ENCODE data around the gene KMT5B.

- TF ChIP-seq EZH2 (IDR thresholded peaks at IDR 0.05; ENCODE audit: borderline replicate concordance, low read length) (no peak), CTCF (IDR thresholded peaks at IDR 0.05; ENCODE audit: low read length) (no peak)
Observed at GRCh38 chr11:68194675-68195294, 18.3 kb downstream of the KMT5B start.

Data from OCI-LY1 (cell line).